ENCODE data around the gene TMPO. TPM values are rescaled to one million over a fixed set of nuclear protein-coding genes. Genes with fewer than 3 reads are reported as not detected.
"Not testable (repeated sequence)": the region's sequence is repeated elsewhere in the genome, so short reads cannot be mapped to it uniquely, and the experiment has no call there.

Gene TMPO
- total RNA-seq, 2 experiments from 2014 or later: 268 to 277 TPM

DNA sequence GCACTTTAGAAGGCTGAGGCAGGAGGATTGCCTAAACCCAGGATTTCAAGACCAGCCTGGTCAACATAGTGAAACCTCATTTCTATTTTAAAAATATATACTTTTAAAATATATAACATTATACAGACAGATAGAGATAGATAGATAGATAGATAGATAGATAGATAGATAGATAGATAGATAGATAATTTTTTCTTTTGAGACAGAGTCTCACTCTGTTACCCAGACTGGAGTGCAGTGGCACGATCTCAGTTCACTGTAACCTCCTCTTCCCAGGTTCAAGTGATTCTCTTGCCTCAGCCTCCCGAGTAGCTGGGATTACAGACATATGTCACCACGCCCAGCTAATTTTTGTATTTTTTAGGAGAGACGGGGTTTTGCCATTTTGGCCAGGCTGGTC is 42.7 kb downstream of the TMPO start:
- CTCF ChIA-PET, POLR2A ChIA-PET: not testable (repeated sequence)

DNA sequence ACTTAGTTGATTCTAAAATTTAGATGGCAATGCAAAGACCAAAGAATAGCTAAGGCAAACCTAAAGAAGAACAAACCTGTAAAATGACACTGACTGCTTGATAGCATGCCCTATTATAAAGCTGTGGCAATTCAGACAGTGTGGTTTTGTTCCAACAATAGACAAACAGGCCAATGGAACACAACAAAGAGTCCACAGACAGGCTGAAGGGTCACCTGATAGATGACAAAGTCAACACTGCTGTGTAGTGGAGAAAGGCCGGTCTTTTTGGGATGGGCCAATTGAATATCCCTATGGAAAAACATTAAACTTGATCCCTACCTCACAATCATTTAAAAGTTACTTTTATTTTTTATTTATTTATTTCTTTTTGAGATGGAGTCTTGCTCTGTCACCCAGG is 44.3 kb downstream of the TMPO start:
- POLR2A ChIA-PET: no interaction called here
- CTCF ChIA-PET: no interaction called here

DNA sequence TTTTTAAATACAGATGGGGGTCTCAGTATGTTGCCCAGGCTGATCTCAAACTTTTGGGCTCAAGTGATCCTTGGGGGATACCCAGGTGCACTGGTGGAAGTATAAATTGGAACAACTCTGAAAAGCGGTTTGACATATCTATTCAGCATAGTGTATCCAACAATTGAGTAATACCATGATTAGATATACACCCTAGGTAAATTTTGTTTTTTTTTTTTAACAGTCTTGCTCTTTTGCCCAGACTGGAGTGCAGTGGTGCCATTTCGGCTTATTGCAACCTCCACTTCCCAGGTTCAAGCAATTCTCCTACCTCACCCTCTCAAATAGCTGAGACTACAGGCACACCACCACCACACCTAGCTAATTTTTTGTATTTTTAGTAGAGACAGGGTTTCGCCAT is 46.5 kb downstream of the TMPO start:
- ChIA-PET POLR2A (no interaction called here), CTCF (interaction anchor here (1.1 kb wide), 1 partner anchor 12 kb away, joined by 4 read pairs; no protein-coding TSS in a partner anchor)

DNA sequence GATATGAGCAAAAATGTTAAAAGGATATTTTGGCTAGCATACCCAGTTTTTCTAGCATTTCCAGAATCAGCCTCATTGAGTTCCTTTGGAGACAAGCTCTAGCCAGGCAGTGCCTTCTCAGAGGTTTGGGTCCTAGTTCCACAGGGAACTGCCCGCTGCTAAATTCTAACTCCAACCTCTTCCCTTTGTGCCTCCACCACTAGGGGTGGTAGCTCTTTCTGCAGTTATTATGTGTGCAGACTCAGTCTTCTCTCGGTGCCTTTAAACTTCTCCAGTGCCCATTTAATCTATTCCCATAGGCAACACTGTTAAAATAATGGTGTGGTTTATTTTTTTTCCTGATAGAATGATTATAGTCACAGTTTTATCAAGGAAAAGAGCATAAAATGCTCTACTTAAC is 56.6 kb downstream of the TMPO start:
- ChIA-PET CTCF (interaction anchor here (1.5 kb wide), 1 partner anchor 15 kb away, joined by 3 read pairs; no protein-coding TSS in a partner anchor), POLR2A (no interaction called here)

DNA sequence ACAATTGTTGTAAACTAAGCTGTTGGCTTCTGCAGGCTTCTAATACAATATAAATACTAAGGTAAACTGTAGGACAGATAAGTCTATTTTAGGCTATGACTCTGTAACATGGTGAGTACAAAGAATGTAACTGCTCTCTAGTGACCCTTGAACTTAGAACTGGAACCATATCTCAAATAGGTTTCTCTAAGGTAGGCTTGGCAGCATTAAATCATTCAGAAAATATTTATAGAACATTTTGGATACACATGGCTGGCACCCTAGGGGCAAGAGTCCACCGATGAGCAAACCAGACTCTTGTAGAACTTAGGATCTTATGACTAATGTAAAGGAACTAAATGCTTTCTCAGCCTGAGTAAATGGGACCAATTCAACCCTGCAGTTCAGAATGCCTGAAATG is 58.7 kb downstream of the TMPO start:
- POLR2A ChIA-PET: no interaction called here
- CTCF ChIA-PET: no interaction called here

DNA sequence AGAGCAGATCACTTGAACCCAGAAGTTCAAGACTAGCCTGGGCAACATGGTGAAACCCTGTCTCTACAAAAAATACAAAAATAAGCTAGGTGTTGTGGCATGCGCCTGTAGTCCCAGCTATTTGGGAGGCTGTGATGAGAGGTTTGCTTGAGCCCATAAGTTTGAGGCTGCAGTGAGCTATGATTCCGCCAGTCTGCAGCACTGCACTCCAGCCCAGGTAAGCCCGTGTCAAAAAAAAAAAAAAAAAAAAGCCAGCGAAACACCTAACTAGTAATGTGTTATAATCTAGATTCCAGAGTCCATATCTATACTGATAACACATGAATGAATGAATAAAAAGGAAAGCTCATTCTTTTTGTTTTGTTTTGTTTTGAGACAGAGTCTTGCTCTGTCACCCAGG is 59.6 kb downstream of the TMPO start:
- CTCF ChIA-PET: interaction anchor here (1.1 to 1.2 kb wide), 2 partner anchors 8 to 18 kb away, joined by 3 to 4 read pairs; partner anchors contain the start of gene SLC25A3
- POLR2A ChIA-PET: interaction anchor here (0.6 kb wide), 1 partner anchor 1790 kb away, joined by 8 read pairs; no protein-coding TSS in a partner anchor

DNA sequence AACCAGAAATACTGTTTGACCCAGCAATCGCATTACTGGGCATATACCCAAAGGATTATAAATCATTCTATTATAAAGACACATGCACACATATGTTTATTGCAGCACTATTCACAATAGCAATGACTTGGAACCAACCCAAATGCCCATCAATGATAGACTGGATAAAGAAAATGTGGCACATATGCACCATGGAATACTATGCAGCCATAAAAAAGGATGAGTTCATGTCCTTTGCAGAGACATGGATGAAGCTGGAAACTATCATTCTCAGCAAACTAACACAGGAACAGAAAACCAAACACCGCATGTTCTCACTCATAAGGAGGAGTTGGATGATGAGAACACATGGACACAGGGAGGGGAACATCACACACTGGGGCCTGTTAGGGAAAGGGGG is 61.4 kb downstream of the TMPO start:
- POLR2A ChIA-PET, CTCF ChIA-PET: not testable (repeated sequence)

DNA sequence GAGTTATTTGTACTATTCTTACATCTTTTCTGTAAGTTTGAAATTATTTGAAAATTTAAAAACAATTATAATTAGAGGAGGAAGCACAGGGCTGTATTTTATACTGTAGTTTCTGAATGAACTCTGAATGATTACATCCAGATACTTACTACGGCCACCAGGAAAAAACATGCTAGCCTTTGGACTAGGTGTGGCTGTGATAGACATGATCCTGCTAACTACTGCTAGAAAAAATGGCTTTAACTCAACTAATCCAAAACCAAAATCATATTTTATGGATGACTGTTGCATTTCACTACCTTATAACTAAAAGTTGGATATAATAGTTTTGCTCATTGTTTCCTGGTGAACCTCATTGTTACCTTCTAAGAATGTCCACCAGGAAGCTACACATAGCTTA is 63.0 kb downstream of the TMPO start:
- CTCF ChIA-PET: no interaction called here
- POLR2A ChIA-PET: no interaction called here

DNA sequence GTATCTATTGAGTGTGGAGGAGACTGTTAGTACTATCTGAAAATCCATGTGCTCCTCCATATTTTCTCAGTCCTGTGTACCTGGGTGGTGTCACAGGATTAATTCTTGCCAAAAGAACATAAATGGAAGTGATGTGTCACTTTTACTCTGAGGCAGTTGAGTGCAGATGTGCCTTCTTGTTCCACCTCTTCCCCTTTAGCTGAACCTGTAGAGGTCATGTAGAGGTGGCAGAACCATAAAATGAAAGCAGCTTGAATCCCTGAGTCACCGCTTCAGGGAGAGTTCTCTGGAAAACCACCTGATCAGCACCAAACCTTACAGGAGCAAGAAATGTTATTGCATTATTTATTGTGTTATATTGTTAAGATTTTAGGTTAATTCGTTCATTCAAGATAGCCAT is 63.4 kb downstream of the TMPO start:
- POLR2A ChIA-PET: no interaction called here
- CTCF ChIA-PET: no interaction called here

DNA sequence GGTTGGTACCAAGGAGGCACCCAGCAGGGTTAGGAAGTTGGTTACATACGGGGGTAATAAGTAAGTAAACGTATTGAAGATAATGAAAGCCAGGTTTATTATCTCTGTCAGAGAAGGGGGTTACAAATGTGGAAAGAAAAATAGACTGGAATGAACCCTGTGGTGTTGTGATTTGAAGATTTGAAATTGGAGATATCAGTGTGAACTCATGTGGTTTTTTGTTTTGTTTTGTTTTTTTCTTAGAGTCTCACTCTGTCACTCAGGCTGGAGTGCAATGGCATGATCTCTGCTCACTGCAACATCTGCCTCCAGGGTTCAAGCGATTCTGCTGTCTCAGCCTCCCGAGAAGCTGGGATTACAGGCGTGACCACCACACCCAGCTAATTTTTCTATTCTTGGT is 64.0 kb downstream of the TMPO start:
- ChIA-PET CTCF (no interaction called here), POLR2A (no interaction called here)

DNA sequence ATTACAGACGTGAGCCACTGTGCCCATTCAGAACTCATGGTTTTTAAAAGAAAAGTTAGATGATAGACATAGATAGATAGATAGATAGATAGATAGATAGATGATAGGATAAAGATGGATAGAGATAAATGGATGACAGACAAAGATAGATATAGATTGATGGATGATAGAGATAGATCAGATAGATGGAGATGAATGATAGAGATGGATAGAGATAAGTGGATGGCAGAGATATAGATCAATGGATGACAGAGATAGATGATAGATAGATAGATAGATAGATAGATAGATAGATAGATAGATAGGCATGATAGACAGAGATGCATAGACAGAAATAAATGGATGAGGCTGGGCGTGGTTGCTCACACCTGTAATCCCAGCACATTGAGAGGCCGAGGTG is 64.4 kb downstream of the TMPO start:
- CTCF ChIA-PET: no interaction called here

DNA sequence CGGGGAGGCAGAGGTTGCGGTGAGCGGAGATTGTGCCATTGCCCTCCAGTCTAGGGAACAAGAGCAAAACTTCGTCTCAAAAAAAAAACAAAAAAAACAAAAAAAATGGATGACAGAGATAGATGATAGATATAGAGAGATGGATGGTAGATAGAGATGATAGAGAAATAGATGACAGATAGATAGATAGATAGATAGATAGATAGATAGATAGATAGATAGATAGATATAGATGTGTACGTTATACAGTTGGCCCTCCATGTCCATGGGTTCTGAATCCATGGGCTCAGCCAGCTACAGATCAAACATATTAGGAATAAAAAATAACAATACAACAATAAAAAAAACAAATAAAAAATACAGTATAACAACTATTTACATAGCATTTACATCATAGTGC is 65.3 kb downstream of the TMPO start:
- POLR2A ChIA-PET: no interaction called here
- CTCF ChIA-PET: no interaction called here

More for the DNA sequence above, 64.4 kb downstream of the TMPO start:
- POLR2A ChIA-PET: no interaction called here

DNA sequence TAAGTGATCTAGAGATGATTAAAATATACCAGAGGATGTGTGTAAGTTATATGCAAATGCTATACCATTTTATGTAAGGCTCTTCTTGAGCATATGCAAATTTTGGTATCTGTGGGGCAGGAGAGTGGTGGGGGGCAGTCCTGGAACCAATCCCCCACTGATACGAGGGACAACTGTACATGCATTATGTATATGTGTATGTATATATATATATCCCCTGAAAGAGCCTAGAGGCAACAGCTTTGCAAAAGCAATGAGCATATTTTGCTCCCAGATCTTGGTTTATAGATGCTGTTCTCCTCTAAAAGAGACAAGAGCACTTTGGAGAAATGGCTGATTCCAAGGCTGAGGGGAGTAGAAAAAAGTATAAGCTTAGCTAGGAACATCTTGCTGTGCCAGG is 65.7 kb downstream of the TMPO start:
- POLR2A ChIA-PET: no interaction called here
- CTCF ChIA-PET: no interaction called here

DNA sequence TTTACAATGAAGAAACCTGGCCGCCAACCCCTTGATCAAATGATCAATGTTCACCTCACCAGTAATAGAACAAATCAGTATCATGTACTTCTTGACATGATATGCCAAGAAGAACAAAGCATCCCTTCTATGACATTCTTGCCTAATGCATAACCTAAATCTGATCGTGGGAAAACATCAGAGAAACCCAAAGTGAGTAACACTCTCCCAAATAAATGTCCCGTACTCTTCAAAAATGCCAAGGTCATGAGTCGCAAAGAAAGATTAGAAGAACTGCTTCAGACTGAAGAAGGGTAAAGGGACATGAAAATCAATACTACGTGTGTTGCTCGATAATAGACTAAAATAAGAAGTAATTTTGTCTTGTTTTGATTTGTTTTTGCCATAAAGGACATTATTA is 66.7 kb downstream of the TMPO start:
- CTCF ChIA-PET: no interaction called here

DNA sequence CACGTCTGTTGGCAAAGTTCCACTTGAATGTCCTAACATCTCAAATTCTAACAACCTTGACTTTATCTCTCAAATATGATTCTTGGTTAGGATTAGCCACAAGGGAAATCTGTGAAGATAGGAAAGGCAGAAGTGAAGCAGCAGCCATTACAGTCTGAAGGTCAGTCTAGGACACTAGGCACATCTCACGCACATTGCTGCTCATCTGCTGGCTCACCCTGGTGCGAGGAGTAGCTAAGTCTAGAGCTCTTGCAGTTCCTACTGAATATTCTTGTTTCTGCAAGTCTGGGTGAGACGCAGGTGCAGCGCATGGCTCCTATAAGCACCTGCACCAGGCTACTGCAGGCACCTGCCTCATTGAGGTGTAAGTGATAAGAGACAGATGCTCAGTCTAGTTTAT is 71.7 kb downstream of the TMPO start:
- ChIA-PET CTCF (interaction anchor here (1.1 kb wide), 1 partner anchor 15 kb away, joined by 3 read pairs; no protein-coding TSS in a partner anchor), POLR2A (interaction anchor here (0.7 kb wide), 1 partner anchor 1685 kb away, joined by 5 read pairs; no protein-coding TSS in a partner anchor)

More for the DNA sequence above, 66.7 kb downstream of the TMPO start:
- POLR2A ChIA-PET: no interaction called here

DNA sequence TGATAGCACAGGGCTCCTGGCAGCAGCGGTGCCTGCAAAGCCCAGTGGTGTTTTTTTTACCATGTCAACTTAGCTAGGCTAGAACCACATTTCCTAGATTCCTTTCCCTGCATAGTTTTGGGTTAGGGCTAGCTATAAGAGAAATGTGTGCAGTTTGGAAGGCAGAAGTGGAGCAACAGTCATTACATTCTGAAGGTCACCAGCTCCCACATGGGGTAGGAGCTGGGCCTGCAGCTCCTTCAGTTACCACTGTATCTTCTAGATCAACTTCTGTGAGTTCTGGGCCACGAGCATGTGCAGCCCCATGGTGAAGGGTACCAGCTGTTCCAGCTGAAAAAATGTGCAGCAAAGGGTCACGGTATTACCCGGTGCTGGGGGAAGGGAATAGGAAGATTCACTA is 75.8 kb downstream of the TMPO start:
- POLR2A ChIA-PET: no interaction called here
- CTCF ChIA-PET: interaction anchor here (1.2 kb wide), 1 partner anchor 24 kb away, joined by 6 read pairs; no protein-coding TSS in a partner anchor

DNA sequence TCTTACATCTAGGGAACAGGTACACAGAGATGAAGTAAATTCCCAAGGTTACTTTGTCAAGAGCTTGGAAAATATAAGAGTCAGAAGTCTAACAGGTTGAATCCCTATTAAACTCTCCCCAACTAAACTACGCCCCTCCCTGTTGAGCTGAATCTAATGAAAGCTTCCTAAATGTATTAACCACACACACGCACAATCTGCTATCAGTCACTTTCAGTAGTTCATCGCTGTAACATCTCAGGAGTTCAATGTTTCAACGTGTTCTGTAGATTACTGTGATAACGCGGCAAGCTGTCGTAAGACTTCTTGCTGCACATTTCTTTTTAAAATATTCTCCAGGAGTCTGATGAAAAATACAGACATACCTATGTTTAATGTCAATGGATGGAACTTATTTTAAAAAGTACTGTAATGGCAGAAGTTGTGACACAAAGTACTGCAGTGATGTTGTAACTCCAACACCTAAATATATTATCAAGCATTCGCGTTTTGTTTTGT is 77.5 kb downstream of the TMPO start:
- POLR2A ChIA-PET: interaction anchor here (0.6 to 1.8 kb wide), 12 partner anchors 13 to 174 kb away, joined by 3 to 13 read pairs (median 4); partner anchors contain the start of genes APAF1, IKBIP and TMPO
- CTCF ChIA-PET: interaction anchor here (0.7 to 3.7 kb wide), 3 partner anchors 17 to 55 kb away, joined by 3 to 16 read pairs (median 4); no protein-coding TSS in a partner anchor

DNA sequence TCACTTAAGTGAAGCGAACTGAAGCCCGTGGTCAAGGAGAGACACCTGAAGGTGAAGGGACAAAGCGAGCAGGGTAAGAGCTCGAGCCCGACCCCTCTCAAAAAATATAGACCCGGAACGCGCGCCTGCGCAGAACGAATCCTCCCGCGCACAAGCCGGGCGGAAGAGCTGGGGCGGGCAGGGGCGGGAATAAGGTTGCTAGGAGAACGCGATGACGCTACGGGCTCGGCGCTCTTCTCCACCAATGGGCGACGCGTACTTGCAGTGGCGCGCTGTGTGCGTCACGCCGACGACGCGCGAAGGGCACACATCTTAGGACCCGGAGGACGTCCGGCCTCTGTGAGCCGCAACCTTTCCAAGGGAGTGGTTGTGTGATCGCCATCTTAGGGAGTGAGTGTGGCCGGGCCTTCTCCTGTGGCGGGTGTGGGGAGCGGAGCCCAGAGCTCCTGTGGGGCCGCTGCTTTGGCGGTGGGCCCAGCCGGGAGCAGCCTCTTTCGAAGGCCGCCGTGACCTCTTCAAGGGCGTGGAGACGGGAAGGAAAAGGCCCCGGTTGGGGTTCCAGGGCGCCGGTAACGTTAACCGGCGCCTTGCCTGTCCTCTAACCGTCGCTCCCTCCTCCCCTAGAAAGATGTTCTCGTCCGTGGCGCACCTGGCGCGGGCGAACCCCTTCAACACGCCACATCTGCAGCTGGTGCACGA is 78.1 kb downstream of the TMPO start, which contains the start of gene SLC25A3:
Gene SLC25A3 (plus strand): TSS at position 336 of the 699 bp plus-strand sequence. CDS start 293 bp downstream, at position 629.
- ChIA-PET CTCF (interaction anchor here (1.4 to 3.7 kb wide), 3 partner anchors 18 to 51 kb away, joined by 3 to 16 read pairs (median 6); partner anchors contain the start of gene IKBIP), POLR2A (interaction anchor here (0.6 to 1.8 kb wide), 11 partner anchors 13 to 175 kb away, joined by 3 to 13 read pairs (median 4); partner anchors contain the start of genes APAF1, IKBIP and TMPO)

DNA sequence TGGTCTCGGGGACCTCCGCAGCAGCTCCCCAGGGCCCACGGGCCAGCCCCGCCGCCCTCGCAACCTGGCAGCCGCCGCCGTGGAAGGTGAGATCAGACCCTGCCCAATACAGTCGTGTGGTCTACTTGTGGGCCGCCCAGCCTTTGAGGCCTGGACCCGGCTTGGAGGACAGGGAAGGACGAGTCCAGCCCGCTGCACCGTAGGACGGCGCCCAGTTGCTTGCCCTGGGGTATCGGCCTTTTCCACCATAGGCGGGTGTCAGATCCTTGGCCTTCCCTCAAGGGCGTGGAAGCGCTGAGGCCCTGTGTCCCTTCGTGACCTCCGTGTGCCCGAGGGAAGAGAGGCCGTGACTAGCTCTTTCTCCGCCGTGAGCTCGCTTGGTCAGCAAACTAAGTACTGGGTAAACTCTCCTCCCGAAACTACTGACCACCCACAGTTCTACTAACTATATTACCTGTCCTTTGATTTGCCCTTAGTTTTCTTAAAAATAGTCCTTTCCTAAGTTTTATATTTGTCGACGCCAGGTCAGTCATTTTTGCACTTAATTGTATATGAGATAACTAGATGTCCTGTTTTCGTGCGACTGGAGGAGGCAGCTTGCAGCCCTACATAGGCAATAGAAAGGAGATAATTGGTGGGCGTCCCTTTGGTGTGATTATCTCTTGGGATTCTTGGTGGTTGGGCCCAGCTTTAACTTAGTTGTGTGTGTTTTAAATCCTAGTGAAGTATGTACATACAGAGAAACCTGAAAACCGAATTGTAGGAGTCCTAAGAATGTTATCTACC is 78.9 kb downstream of the TMPO start:
- ChIA-PET CTCF (interaction anchor here (1.4 to 3.7 kb wide), 3 partner anchors 28 to 76 kb away, joined by 6 to 16 read pairs (median 6); partner anchors contain the start of gene IKBIP), POLR2A (interaction anchor here (0.8 to 2.0 kb wide), 6 partner anchors 27 to 176 kb away, joined by 3 to 13 read pairs (median 6); partner anchors contain the start of genes APAF1 and IKBIP)
